Lower lobe of right lung (tissue), 2 donors: Measurements from ENCODE around the gene QRICH1. TPM values are rescaled to one million over a fixed set of nuclear protein-coding genes. Genes with fewer than 3 reads are reported as not detected.
A peak's percentile ranks its signal among the peaks of the same experiment; 100 is the strongest.

Experiments
- ATAC-seq, 2 donors: fragments of 200-7000 bp; cut with Tn5 transposase; one replicate each; pipeline ENCODE4 v1.9.1; 2020 to 2022; ENCODE audit warnings: mild to moderate bottlenecking in 2 of 2, moderate library complexity in 2 of 2
- DNase-seq: peaks from one replicate; pipeline ENCODE4 v3.0.0-alpha.2; 2020
- H3K27ac ChIP-seq: fragments of 200-600 bp; one replicate; pipeline ENCODE4 v1.8.0; 2022
- H3K27me3 ChIP-seq: fragments of 200-600 bp; one replicate; pipeline ENCODE4 v1.8.0; 2022; ENCODE audit warnings: low read depth
- H3K36me3 ChIP-seq: fragments of 200-600 bp; one replicate; pipeline ENCODE4 v1.8.0; 2022; ENCODE audit warnings: mild to moderate bottlenecking
- H3K4me1 ChIP-seq: fragments of 200-600 bp; one replicate; pipeline ENCODE4 v1.8.0; 2022
- H3K4me3 ChIP-seq: fragments of 200-600 bp; one replicate; pipeline ENCODE4 v1.8.0; 2022; ENCODE audit warnings: mild to moderate bottlenecking
- H3K9me3 ChIP-seq: fragments of 200-600 bp; one replicate; pipeline ENCODE4 v1.8.0; 2022
- CTCF ChIP-seq: fragments of 200-600 bp; IDR thresholded peaks from one replicate; pipeline ENCODE4 v1.8.0; 2022; ENCODE audit warnings: antibody characterized with exemption, mild to moderate bottlenecking
- intact Hi-C: fragments of 100-400 bp; cut with DNase I; formaldehyde crosslinking; loops from one replicate; pipeline ENCODE4 v1.11.0; 2022
- total RNA-seq: library from RNA; stranded (reverse); fragmentation: NEBNext Ultra II Directional; extraction: Animal tissue kit (Norgen Biotek cat#: 25700); gene quantifications from one replicate; pipeline ENCODE4 v1.2.1, GENCODE V29; 2021
- donor health status: DM: no; HTN: yes; CAD: no; lungs with severe emphysema.

The QRICH1 gene
- total RNA-seq, 1 donor from 2014 or later: 85.4 TPM

GRCh38 chr3:49022688-49023171, 71.1 kb downstream of the QRICH1 start:
- peaks cover 43% of the 10 kb centered on the region for H3K4me1 ChIP-seq
- ATAC-seq: no peak

GRCh38 chr3:49021813-49022687, 71.8 kb downstream of the QRICH1 start, which contains the start of gene NDUFAF3:
NDUFAF3 (plus strand) TSS chr3:49022121; CDS start chr3:49022145, 24 bp downstream.
- ATAC-seq (peak; percentile 91 to 94), DNase-seq (peak; percentile 96)
- Histone ChIP-seq H3K4me3 (peak within 1 kb of the TSS; percentile 93), H3K27me3 (no peaks in the 10 kb centered on the region), H3K27ac (peak within 1 kb of the TSS; percentile 100), H3K36me3 (peaks cover 42% of the 10 kb centered on the region), H3K9me3 (no peaks in the 10 kb centered on the region), H3K4me1 (peaks cover 50% of the 10 kb centered on the region)
- TF ChIP-seq CTCF: peak; percentile 98
- intact Hi-C loops: no loop called here

More at GRCh38 chr3:49022688-49023171, 71.1 kb downstream of the QRICH1 start:
- no peaks in the 10 kb centered on the region for H3K9me3 ChIP-seq
- intact Hi-C loops: no loop called here
- DNase-seq: peak; percentile 51
- H3K4me3 ChIP-seq: peak overlapping the region; percentile 93
- H3K27ac ChIP-seq: peak overlapping the region; percentile 100
- no peak for TF ChIP-seq CTCF
- H3K27me3 ChIP-seq: no peaks in the 10 kb centered on the region
- peaks cover 42% of the 10 kb centered on the region for H3K36me3 ChIP-seq

- ATAC-seq (peak; percentile 93 to 95), DNase-seq (peak; percentile 100)
- H3K27me3 ChIP-seq: no peaks in the 10 kb centered on the region
- intact Hi-C loops: no loop called here
- peaks cover 41% of the 10 kb centered on the region for H3K36me3 ChIP-seq
- no peaks in the 10 kb centered on the region for H3K9me3 ChIP-seq
- peak overlapping the region; percentile 100 for H3K27ac ChIP-seq
- no peak for TF ChIP-seq CTCF
- H3K4me1 ChIP-seq: peaks cover 54% of the 10 kb centered on the region
- peak overlapping the region; percentile 93 for H3K4me3 ChIP-seq
These were observed 72.6 kb downstream of the QRICH1 start for GRCh38 chr3:49021213-49021812.

GRCh38 chr3:49020330-49021212, 73.3 kb downstream of the QRICH1 start:
- H3K4me3 ChIP-seq: peak overlapping the region; percentile 93
- ATAC-seq: peak; percentile 26 to 29
- intact Hi-C loops: no loop called here
- H3K36me3 ChIP-seq: peaks cover 41% of the 10 kb centered on the region
- H3K27ac ChIP-seq: peak overlapping the region; percentile 100
- peak; percentile 87 for DNase-seq
- peaks cover 54% of the 10 kb centered on the region for H3K4me1 ChIP-seq
- no peaks in the 10 kb centered on the region for H3K27me3 ChIP-seq
- no peak for TF ChIP-seq CTCF
- no peaks in the 10 kb centered on the region for H3K9me3 ChIP-seq

- H3K27me3 ChIP-seq: no peaks in the 10 kb centered on the region
- no peaks in the 10 kb centered on the region for H3K9me3 ChIP-seq
- TF ChIP-seq CTCF: no peak
- peak; percentile 31 for DNase-seq
- intact Hi-C loops: no loop called here
- peaks cover 50% of the 10 kb centered on the region for H3K4me1 ChIP-seq
- peaks cover 41% of the 10 kb centered on the region for H3K36me3 ChIP-seq
- no peak for ATAC-seq
- peak overlapping the region; percentile 100 for H3K27ac ChIP-seq
- H3K4me3 ChIP-seq: peak overlapping the region; percentile 93
These were observed 73.9 kb downstream of the QRICH1 start for GRCh38 chr3:49019941-49020329.
